ENCODE data around the gene G6PC3. TPM values are rescaled to one million over a fixed set of nuclear protein-coding genes. Genes with fewer than 3 reads are reported as not detected.
A peak's percentile ranks its signal among the peaks of the same experiment; 100 is the strongest.

The G6PC3 gene
- total RNA-seq, 1 experiment from 2014 or later, result 99.6 TPM

- no peaks in the 10 kb centered on the region for H3K9me3 Mint-ChIP-seq (ENCODE audit: low read depth, unreplicated experiment)
- no peak for TF ChIP-seq CTCF (IDR thresholded peaks at IDR 0.05; ENCODE audit: unreplicated experiment)
- no peak overlapping the region for H3K27ac Mint-ChIP-seq (ENCODE audit: unreplicated experiment)
- H3K4me3 Mint-ChIP-seq (ENCODE audit: low read depth, unreplicated experiment), result no peak overlapping the region
- no TSS peak for BruUV-seq (replicated peaks)
- no peak for DNase-seq
- H3K27me3 Mint-ChIP-seq (ENCODE audit: unreplicated experiment), result no peaks in the 10 kb centered on the region
- peaks cover 10% of the 10 kb centered on the region for H3K36me3 Mint-ChIP-seq (ENCODE audit: insufficient read depth, unreplicated experiment)
- no peaks in the 10 kb centered on the region for H3K4me1 Mint-ChIP-seq (ENCODE audit: low read depth, unreplicated experiment)
- intact Hi-C loops (cut with micrococcal nuclease; ENCODE audit: unreplicated experiment), result no loop called here
- CTCF ChIA-PET, result no interaction called here
Observed at GRCh38 chr17:44108440-44109311, 38.1 kb downstream of the G6PC3 start.

GRCh38 chr17:44109312-44109630, 38.7 kb downstream of the G6PC3 start:
- no peaks in the 10 kb centered on the region for H3K4me1 Mint-ChIP-seq (ENCODE audit: low read depth, unreplicated experiment)

GRCh38 chr17:44110011-44110686, 39.6 kb downstream of the G6PC3 start:
- H3K27me3 Mint-ChIP-seq (ENCODE audit: unreplicated experiment), result no peaks in the 10 kb centered on the region
- H3K9me3 Mint-ChIP-seq (ENCODE audit: low read depth, unreplicated experiment), result no peaks in the 10 kb centered on the region
- no peak overlapping the region for H3K27ac Mint-ChIP-seq (ENCODE audit: unreplicated experiment)
- CTCF ChIA-PET, result interaction anchor here (0.7 to 0.9 kb wide), 2 partner anchors 28 to 222 kb away, joined by 3 to 7 read pairs; no protein-coding TSS in a partner anchor
- DNase-seq, result no peak
- H3K4me3 Mint-ChIP-seq (ENCODE audit: low read depth, unreplicated experiment), result no peak overlapping the region
- TF ChIP-seq CTCF (IDR thresholded peaks at IDR 0.05; ENCODE audit: unreplicated experiment), result no peak
- H3K36me3 Mint-ChIP-seq (ENCODE audit: insufficient read depth, unreplicated experiment), result peaks cover 10% of the 10 kb centered on the region
- intact Hi-C loops (cut with micrococcal nuclease; ENCODE audit: unreplicated experiment), result no loop called here
- BruUV-seq (replicated peaks), result no TSS peak
- H3K4me1 Mint-ChIP-seq (ENCODE audit: low read depth, unreplicated experiment), result no peaks in the 10 kb centered on the region

More at GRCh38 chr17:44109312-44109630, 38.7 kb downstream of the G6PC3 start:
- Mint-ChIP-seq H3K36me3 (ENCODE audit: insufficient read depth, unreplicated experiment) (peaks cover 10% of the 10 kb centered on the region), H3K27me3 (ENCODE audit: unreplicated experiment) (no peaks in the 10 kb centered on the region), H3K27ac (ENCODE audit: unreplicated experiment) (no peak overlapping the region), H3K9me3 (ENCODE audit: low read depth, unreplicated experiment) (no peaks in the 10 kb centered on the region), H3K4me3 (ENCODE audit: low read depth, unreplicated experiment) (no peak overlapping the region)
- DNase-seq, result no peak
- no TSS peak for BruUV-seq (replicated peaks)
- no peak for TF ChIP-seq CTCF (IDR thresholded peaks at IDR 0.05; ENCODE audit: unreplicated experiment)
- intact Hi-C loops (cut with micrococcal nuclease; ENCODE audit: unreplicated experiment), result no loop called here
- CTCF ChIA-PET, result no interaction called here

- intact Hi-C loops (cut with micrococcal nuclease; ENCODE audit: unreplicated experiment), result no loop called here
- no peaks in the 10 kb centered on the region for H3K9me3 Mint-ChIP-seq (ENCODE audit: low read depth, unreplicated experiment)
- no TSS peak for BruUV-seq (replicated peaks)
- no peaks in the 10 kb centered on the region for H3K27me3 Mint-ChIP-seq (ENCODE audit: unreplicated experiment)
- peaks cover 10% of the 10 kb centered on the region for H3K36me3 Mint-ChIP-seq (ENCODE audit: insufficient read depth, unreplicated experiment)
- H3K4me3 Mint-ChIP-seq (ENCODE audit: low read depth, unreplicated experiment), result peak overlapping the region; percentile 17
- CTCF ChIA-PET, result interaction anchor here (0.6 to 1.4 kb wide), 8 partner anchors 10 to 245 kb away, joined by 3 to 9 read pairs (median 4); partner anchors contain the start of gene HDAC5
- H3K27ac Mint-ChIP-seq (ENCODE audit: unreplicated experiment), result no peak overlapping the region
- DNase-seq, result peak; percentile 94
- TF ChIP-seq CTCF (IDR thresholded peaks at IDR 0.05; ENCODE audit: unreplicated experiment), result peak; percentile 16
- no peaks in the 10 kb centered on the region for H3K4me1 Mint-ChIP-seq (ENCODE audit: low read depth, unreplicated experiment)
Observed at GRCh38 chr17:44110823-44111633, 40.5 kb downstream of the G6PC3 start.

All from Calu3 (cell line).